VCaP (cell line): Measurements from ENCODE around the gene FBH1.
"Not testable (repeated sequence)": the region's sequence is repeated elsewhere in the genome, so short reads cannot be mapped to it uniquely, and the experiment has no call there.

Source experiments
- H3K27ac ChIP-seq: fragments of 450-650 bp; 2 replicates; pipeline ENCODE4 v1.5.1; 2017
- TF ChIP-seq, protein P1 (sequence below): fragments of 450-650 bp; conservative IDR thresholded peaks from 2 replicates; pipeline ENCODE4 v1.5.1; 2017; ENCODE audit warnings: mild to moderate bottlenecking, moderate library complexity

Gene FBH1

GRCh38 chr10:5855979-5856700 is 33.9 kb upstream of the FBH1 start:
- no peak overlapping the region for H3K27ac ChIP-seq
- TF ChIP-seq, protein P1, sequence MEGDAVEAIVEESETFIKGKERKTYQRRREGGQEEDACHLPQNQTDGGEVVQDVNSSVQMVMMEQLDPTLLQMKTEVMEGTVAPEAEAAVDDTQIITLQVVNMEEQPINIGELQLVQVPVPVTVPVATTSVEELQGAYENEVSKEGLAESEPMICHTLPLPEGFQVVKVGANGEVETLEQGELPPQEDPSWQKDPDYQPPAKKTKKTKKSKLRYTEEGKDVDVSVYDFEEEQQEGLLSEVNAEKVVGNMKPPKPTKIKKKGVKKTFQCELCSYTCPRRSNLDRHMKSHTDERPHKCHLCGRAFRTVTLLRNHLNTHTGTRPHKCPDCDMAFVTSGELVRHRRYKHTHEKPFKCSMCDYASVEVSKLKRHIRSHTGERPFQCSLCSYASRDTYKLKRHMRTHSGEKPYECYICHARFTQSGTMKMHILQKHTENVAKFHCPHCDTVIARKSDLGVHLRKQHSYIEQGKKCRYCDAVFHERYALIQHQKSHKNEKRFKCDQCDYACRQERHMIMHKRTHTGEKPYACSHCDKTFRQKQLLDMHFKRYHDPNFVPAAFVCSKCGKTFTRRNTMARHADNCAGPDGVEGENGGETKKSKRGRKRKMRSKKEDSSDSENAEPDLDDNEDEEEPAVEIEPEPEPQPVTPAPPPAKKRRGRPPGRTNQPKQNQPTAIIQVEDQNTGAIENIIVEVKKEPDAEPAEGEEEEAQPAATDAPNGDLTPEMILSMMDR = no peak

DNA sequence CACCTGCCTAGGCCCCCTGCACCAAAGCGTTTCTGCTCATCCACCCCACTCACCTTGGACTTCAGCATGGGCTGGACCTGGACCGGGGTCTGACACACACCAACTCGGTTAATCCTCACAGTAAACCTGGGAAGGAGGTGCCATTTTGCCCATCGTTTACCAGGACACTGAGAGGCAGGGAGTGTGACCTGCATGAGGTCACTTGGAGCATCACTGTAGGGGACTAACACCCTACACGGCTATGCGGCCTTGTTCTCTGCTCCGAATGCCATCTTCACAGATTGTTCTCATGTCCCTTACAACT is 33.4 kb upstream of the FBH1 start:
- TF ChIP-seq, protein P1 = no peak
- no peak overlapping the region for H3K27ac ChIP-seq

DNA sequence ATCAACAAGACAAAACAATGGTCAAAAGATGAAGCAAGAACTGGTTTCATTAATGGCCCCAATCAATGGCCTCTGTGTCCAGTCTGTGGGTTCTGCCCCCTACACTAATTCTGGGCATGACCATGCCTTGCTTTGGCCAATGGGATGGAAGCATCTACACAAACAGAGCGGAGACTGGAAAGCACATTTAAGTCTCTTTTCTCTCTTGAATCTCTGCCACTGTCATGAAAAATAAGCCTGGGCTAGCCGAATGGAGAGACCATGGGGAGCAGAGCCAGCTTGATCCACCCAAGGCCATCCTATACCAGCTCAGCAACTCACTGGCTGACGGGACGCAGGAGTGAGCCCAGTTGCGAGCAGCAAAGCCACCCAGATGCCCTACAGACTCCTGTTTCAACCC is 31.2 kb upstream of the FBH1 start:
- no peak overlapping the region for H3K27ac ChIP-seq
- TF ChIP-seq, protein P1 = no peak

DNA sequence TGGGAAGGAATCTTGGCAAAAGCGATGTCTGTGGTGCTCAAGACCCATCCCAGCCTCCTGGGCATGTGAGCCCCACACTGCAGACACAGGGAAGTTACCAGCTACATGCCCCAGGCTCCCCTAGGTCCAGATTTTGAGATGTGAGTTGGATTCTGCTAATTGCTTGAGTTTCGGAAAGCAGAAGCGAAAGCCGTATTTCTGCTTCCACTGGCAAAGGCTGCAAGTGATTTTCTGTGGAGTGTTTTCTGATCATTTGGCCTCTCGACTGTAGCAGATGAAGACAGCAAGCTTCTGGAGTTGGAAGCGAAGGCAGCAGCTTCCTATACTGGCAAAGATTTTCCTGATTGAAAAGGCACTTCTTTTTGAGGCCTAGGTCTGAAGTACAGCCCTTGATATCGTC is 30.0 kb upstream of the FBH1 start:
- TF ChIP-seq, protein P1 = no peak
- H3K27ac ChIP-seq = no peak overlapping the region

GRCh38 chr10:5862360-5862961 is 27.6 kb upstream of the FBH1 start:
- TF ChIP-seq, protein P1 = no peak
- H3K27ac ChIP-seq = no peak overlapping the region

- H3K27ac ChIP-seq = not testable (repeated sequence)
These were observed 26.9 kb upstream of the FBH1 start for GRCh38 chr10:5862981-5863685.

DNA sequence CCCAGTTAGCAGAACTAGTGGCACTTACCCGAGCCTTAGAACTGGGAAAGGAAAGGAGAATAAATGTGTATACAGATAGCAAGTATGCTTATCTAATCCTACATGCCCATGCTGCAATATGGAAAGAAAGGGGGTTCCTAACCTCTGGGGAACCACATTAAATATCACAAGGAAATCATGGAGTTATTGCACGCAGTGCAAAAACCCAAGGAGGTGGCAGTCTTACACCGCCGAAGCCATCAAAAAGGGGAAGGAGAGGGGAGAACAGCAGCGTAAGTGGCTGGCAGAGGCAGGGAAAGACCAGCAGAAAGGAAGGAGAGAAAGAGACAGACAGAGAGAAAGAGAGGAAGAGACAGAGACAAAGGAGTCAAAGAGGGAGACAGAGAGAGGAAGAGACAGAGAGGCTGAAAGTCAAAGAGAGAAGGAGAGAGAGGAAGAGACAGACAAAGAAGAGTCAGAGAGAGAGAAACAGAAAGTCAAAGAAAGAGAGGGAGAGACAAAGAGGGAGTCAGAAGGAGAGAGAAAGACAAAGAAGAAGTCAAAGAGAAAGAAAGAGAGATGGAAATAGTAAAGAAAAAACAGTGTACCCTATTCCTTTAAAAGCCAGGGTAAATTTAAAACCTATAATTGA is 23.5 kb upstream of the FBH1 start:
- not testable (repeated sequence) for H3K27ac ChIP-seq

DNA sequence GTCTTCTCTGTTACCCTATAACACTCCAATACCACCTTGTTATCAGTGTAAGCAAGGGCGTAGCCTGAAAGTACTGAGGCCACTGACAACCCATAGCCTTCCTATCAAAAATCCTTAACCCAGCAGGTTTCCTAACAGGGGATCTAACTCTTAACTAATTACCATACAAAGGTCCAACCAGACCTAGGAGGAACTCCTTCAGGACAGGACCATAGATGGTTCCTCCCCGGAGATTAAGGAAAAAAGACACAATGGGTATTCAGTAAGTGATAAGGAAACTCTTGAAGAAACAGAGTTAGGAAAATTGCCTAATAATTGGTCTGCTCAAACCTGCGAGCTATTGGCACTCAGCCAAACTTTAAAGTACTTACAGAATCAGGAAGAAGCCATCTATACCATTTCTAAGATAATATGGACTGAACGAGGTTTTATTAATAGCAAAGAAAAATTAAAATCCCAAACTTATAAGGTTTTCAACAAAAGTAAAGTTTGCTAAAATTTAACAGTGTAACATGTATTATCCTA is 22.9 kb upstream of the FBH1 start:
- H3K27ac ChIP-seq = not testable (repeated sequence)

DNA sequence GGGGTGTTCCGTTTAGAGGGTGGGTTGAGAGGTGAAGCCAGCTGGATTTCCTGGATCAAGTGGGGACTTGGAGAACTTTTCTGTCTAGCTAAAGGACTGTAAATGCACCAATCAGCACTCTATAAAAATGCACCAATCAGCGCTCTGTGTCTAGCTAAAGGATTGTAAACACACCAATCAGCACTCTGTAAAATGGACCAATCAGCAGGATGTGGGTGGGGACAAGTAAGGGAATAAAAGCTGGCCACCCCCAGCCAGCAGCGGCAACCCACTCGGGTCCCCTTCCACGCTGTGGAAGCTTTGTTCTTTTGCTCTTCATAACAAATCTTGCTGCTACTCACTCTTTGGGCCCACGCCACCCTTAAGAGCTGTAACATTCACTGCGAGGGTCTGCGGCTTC is 21.7 kb upstream of the FBH1 start:
- not testable (repeated sequence) for H3K27ac ChIP-seq
